Measurements from ENCODE around the gene KRTAP2-1.
"Not testable (repeated sequence)": the region's sequence is repeated elsewhere in the genome, so short reads cannot be mapped to it uniquely, and the experiment has no call there.

The KRTAP2-1 gene

DNA sequence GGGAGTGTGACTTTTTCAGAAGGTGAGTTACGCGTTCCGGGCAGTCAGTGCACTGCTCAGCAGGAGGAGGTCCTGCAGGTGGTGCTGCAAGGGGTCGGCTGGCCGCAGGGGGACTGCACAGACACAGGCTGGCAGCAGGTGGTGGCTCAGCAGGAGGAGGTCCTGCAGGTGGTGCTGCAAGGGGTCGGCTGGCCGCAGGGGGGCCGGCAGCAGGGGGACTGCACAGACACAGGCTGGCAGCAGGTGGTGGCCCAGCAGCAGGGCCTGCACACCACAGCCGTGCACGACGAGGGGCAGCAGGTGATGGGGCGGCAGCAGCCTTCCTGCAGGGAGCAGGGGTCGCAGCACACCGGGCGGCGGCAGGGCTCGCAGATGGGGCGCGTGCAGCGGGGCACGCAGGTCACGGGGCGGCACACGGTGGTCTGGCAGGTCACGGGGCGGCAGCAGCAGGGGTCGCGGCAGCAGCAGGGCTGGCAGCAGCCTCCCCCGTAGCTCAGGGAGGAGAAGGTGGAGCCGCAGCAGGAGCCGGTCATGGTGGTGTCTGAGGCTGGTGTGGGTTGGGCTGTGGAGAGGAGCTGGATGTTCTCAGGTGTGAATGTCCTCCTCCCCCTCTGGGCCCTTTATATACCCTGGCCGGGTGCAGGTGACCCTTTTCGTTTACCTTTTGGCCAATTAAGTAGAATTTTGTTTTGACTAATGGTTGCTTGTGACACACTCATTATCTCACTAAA lies at the start of gene KRTAP2-1:
Gene KRTAP2-1, minus strand, starts transcription at position 582 of the 731 bp plus-strand sequence. Its CDS starts 49 bp downstream, at position 533.
- FAIRE-seq = not testable (repeated sequence)

GRCh38 chr17:41096055-41096454 lies 48.9 kb upstream of the KRTAP2-1 start:
- FAIRE-seq (no peak), DNase-seq (ENCODE audit: low spot score) (no peak)

More for the DNA sequence above, at the start of gene KRTAP2-1:
- DNase-seq (ENCODE audit: low spot score) = not testable (repeated sequence)

DNA sequence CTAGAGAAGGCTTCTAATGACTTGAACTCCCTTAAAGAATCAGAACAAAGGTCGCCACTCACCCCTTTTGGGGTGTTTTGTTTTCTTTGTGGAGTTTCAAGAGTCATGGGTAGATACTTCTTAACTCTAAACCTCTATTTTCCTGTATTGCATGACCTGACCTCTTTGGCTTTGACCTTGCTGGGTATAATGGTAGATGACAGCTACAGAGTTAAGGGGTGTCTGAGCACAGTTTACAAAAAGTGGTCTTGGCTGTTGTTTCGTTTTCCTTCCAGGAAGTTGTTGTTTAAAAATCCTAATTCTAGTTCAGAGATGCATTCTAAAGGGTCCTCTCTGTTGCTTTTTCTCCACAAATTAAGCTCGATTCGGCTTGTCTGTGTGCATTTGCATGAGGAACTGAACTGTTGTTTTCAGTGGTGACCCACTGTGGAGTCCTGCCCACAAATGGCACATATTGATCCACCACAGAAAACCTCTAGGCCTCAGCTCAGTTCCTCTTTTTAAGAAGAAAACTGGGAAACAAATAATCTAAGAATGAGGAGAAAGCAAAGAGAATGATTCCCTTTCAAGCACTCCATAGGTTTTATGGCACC lies 41.7 kb upstream of the KRTAP2-1 start:
- not testable (repeated sequence) for FAIRE-seq

GRCh38 chr17:41084100-41084856 lies 37.2 kb upstream of the KRTAP2-1 start, which contains the start of gene KRTAP4-7:
Gene KRTAP4-7 (plus strand): TSS chr17:41084150. CDS start chr17:41084207, 57 bp downstream.
- FAIRE-seq; DNase-seq (ENCODE audit: low spot score): not testable (repeated sequence)

More for the DNA sequence above, 41.7 kb upstream of the KRTAP2-1 start:
- DNase-seq (ENCODE audit: low spot score) = not testable (repeated sequence)

- peak; percentile 94 for FAIRE-seq
- DNase-seq (ENCODE audit: low spot score) = not testable (repeated sequence)
Observed at GRCh38 chr17:41083427-41083826, 36.3 kb upstream of the KRTAP2-1 start.

DNA sequence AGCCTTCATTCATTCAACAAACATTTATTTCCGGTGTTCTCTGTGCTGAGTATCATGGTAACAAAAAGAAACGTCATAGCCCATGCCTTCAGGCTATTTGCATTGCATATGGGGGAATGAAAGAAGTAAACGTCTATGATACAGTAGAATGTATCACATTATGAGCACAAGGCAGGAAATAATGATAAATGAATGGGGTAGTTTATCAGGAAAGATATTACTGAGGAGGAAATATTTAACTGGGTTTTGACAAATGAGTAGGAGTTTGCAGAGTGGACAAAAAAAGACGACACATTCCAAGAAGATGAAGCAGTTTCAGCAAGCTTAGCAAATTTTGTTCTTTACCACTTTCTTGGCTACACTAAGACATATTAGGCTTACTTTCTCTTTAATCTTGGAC lies 35.5 kb upstream of the KRTAP2-1 start:
- no peak for FAIRE-seq
- DNase-seq (ENCODE audit: low spot score) = no peak

DNA sequence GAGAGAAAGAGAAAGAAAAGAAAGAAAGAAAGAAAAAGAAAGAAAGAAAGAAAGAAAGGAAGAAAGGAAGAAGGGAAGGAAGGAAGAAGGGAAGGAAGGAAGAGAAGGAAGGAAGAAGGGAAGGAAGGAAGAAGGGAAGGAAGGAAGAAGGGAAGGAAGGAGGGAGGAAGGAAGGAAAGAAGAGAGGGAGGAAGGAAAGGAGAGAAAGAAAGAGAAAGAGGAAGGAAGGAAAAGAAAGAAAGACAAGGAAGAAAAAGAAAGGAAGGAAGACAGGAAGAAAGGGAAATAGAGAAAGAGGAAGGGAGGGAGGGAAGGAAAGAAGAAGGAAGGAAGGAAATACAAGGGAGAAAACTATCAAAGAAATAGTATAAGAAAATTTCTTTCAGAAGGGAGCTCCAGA lies 29.7 kb upstream of the KRTAP2-1 start:
- FAIRE-seq (no peak), DNase-seq (ENCODE audit: low spot score) (no peak)

DNA sequence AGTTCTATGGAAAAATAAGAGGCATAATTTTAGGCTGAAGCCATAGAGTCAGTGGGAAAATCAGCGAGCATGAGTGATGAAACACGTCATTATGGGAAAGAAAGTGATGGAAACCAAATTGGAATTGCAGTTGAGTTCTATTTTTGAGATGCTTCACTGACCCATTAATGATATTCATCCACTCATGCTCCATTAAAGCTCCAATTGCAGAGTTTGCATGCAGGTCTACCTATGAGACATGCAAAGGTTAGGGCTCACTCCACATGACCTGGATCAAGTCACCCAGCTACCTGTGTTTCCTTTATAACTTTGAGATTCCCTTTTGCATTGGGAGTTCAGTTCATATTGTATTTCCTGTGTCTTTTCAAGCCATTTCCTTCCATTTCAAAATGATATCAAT lies 26.6 kb upstream of the KRTAP2-1 start:
- FAIRE-seq (no peak), DNase-seq (ENCODE audit: low spot score) (no peak)

GRCh38 chr17:41071606-41072360 lies 24.7 kb upstream of the KRTAP2-1 start:
- FAIRE-seq (no peak), DNase-seq (ENCODE audit: low spot score) (no peak)

GRCh38 chr17:41069031-41069430 lies 21.9 kb upstream of the KRTAP2-1 start:
- DNase-seq (ENCODE audit: low spot score) = no peak
- FAIRE-seq = peak; percentile 48

DNA sequence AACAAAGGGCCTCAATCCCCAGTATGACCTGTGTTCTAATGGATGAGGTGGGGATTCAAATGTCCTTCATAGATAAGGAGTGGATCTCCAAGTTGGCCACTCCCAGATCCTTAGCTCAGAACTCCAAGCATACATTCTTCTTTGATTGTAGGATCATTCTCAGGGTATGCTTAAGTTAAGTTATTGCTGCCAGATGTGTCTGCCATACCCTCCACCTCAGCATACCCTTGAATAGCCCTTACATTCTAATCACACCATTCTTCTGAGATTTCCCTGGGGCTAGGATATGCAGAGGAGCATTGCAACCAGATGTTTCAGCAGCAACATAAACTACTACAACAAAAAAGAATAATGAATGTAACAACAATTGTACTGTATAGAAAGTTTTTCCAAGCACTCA lies 20.2 kb upstream of the KRTAP2-1 start:
- FAIRE-seq (no peak), DNase-seq (ENCODE audit: low spot score) (no peak)

- peak; percentile 55 for FAIRE-seq
- DNase-seq (ENCODE audit: low spot score) = peak; percentile 65
Observed at GRCh38 chr17:41065829-41066624, 18.9 kb upstream of the KRTAP2-1 start, which contains the start of gene KRTAP2-4. Gene KRTAP2-4 (minus strand): TSS chr17:41065879. CDS start chr17:41065845, 34 bp downstream.

DNA sequence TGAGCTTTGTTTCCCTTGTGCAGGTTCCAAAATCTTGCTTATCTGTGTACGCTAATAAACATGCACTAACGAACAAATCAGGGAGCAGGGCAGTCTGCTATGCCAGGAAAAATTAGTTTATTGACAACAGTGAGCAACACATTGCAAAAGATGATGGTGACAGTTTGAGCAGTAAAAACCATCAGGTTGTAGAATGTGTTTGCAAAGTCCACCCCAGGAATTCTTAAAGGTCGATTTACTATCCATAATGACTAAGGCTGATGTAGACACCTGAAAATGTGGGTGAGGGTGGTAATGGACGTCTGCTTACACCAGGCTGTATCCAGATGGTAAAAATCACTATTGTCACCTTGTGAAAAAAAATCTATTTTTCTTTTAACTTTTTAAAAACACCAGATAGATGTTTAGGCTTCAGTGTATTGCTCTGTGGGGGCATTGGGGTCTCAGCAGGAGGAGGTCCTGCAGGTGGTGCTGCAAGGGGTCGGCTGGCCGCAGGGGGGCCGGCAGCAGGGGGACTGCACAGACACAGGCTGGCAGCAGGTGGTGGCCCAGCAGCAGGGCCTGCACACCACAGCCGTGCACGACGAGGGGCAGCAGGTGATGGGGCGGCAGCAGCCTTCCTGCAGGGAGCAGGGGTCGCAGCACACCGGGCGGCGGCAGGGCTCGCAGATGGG lies 18.0 kb upstream of the KRTAP2-1 start:
- FAIRE-seq; DNase-seq (ENCODE audit: low spot score): not testable (repeated sequence)

DNA sequence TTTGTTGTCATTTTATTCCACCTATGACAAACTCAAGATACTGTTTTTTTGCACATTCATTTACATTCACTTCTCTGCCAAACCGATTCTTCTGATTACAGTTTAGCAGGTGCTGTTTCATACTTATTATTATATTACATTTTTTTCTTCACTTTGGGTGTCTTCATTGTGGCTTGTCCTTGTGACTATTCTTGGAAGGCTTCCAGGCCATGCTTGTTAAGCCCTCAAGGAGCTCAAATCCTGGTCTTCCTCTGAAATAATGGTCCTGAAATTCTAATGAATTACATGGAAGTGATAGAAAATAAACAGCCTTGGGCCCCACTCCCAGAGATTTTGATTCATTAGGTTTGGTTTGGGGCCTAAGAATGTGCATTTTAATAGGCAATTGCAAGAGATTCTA lies 17.2 kb upstream of the KRTAP2-1 start:
- no peak for FAIRE-seq
- DNase-seq (ENCODE audit: low spot score) = no peak

GRCh38 chr17:41063449-41063848 lies 16.3 kb upstream of the KRTAP2-1 start:
- FAIRE-seq (peak; percentile 59), DNase-seq (ENCODE audit: low spot score) (no peak)

- FAIRE-seq (no peak), DNase-seq (ENCODE audit: low spot score) (peak; percentile 50)
Observed at GRCh38 chr17:41061964-41062363, 14.8 kb upstream of the KRTAP2-1 start.

GRCh38 chr17:41060052-41060604 lies 13.0 kb upstream of the KRTAP2-1 start, which contains the start of gene KRTAP2-3:
Gene KRTAP2-3 (minus strand): TSS chr17:41060114. CDS start chr17:41060050, 64 bp downstream.
- FAIRE-seq (peak; percentile 77), DNase-seq (ENCODE audit: low spot score) (peak; percentile 78)

DNA sequence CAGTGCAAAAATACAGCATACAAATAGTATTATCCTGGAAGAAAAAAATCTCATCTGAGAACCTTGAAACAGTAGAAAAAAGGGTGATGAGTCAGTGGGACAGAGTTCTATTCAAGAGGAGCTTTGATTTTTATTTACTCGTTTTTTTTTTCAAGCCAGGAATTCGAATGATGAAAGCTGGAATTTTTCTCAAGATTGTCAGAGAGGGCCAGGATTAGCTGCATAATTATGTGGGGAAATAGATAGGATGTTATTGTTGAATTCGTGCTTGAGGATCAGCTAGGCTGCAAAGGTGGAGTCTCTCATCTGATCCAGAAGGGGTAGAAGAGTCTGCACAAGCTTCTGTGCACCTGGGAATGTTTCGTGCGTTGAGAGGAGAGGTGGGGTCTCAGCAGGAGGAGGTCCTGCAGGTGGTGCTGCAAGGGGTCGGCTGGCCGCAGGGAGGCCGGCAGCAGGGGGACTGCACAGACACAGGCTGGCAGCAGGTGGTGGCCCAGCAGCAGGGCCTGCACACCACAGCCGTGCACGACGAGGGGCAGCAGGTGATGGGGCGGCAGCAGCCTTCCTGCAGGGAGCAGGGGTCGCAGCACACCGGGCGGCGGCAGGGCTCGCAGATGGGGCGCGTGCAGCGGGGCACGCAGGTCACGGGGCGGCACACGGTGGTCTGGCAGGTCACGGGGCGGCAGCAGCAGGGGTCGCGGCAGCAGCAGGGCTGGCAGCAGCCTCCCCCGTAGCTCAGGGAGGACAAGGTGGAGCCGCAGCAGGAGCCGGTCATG lies 12.3 kb upstream of the KRTAP2-1 start:
- peak; percentile 47 for DNase-seq (ENCODE audit: low spot score)
- FAIRE-seq = not testable (repeated sequence)
